Stimulated activated CD4-positive, alpha-beta T cell treated with anti-CD3 and anti-CD28 coated beads, Interleukin-1b, Interleukin-23, amount 100 ng/mL, for 1 hour (primary cell): Measurements from ENCODE around the gene MARVELD1.
"Not testable (repeated sequence)": the region's sequence is repeated elsewhere in the genome, so short reads cannot be mapped to it uniquely, and the experiment has no call there.

Source experiments
- DNase-seq, 2 donors: peaks; one replicate each; pipeline ENCODE4 v3.0.0-alpha.2; 2020; ENCODE audit warnings: low read depth in 2 of 2

The MARVELD1 gene

DNA sequence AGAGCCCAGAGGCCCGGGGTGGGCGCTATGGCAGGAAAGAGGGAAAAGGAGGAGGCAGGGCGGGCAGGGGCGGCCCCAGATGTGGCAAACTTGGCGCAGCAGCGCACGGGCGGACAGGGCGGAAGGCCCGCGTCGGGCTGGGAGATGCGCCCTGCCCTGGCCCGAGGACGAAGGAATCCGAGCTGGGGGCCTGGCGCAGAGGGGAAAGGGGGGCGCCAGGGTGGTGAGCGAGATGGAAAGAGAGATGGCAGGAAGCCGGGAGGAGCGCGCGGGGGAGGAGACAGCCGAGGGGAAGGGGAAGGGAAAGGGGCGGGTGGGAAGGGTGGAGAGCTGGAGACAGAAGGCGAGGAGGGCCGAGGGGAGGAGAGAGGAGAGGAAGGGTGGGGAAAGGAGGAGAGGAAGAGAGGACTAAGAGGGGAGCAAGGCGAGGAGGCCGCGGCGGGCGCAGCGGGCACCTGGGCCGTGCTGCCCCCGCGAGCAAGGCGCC lies at the start of gene MARVELD1:
Gene MARVELD1, plus strand, starts transcription at position 392 of the 487 bp plus-strand sequence. CDS start 147 bp downstream, outside the sequence.
- no peak for DNase-seq

DNA sequence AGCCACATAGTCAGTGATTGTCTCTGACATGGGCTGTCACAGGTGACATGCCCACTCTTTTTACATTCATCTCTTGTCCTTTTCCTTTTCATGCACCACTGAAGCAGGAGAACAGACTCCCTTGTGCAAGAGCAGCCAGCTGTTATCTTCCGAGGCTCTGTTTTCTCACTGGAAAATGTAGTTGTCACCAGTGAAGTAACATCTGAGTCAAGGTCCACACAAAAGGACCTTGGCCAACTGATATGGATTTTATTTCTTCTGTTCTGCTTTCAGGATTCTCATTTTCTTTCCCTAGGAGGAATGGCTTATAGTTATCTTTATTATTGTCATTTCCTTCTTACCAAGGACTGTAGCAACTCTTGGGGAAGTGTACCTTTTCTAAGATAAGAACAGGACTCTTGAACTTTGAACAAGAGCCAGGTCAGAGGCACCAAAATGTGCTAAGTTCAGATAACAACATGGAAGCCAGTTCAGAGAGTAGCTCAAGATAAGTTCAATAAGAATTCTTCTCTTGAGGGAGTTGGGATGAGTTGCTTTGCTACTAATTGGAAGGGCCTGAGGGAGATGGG lies 49.2 kb upstream of the MARVELD1 start:
- no peak for DNase-seq

GRCh38 chr10:97666992-97667391 lies 46.5 kb upstream of the MARVELD1 start:
- DNase-seq: no peak

DNA sequence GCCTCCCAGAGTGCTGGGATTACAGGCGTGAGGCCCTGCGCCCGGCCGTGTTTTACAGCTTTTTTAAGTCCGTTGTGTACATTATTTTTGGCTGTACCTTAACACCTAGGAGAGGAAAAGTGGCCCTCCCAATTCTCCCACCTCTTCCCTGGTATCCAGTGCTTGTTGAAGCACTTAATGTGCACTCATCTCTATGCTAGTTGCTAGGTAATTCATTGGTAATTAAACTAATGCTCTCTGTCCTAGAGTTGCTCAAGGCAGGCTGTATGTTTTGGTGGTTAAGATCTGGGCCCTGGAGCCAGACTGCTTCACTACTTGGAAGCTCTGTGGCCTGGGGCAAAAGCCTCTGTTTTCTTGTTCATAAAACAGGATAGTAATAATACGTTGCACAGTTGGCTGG lies 46.1 kb upstream of the MARVELD1 start:
- no peak for DNase-seq

DNA sequence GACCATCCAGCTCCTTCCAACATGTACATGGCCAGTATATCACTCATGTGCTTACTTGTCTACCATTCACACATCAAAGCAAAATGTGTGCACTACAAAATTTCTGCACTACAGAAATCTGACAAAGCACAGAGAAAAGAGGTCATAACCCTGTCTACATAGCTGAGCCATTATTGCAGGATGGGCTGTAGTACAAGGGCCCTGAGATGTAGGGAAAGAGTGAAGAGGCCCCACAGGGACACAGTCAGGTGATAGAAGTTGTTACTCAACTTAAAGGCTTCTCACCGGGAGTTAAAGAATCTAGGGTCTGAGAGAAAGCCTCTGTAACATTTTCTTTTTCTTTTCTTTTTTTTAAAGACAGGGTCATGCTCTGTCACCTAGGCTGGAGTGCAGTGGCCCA lies 44.0 kb upstream of the MARVELD1 start:
- no peak for DNase-seq

- no peak for DNase-seq
These were observed 39.6 kb upstream of the MARVELD1 start for GRCh38 chr10:97673736-97674525.

GRCh38 chr10:97675222-97675621 lies 38.3 kb upstream of the MARVELD1 start:
- DNase-seq: no peak

GRCh38 chr10:97676770-97677581 lies 36.6 kb upstream of the MARVELD1 start:
- peak in 1 of 2 donors; percentile 6 for DNase-seq

GRCh38 chr10:97679594-97679993 lies 33.9 kb upstream of the MARVELD1 start:
- DNase-seq: no peak

GRCh38 chr10:97682042-97682441 lies 31.5 kb upstream of the MARVELD1 start:
- DNase-seq: no peak

GRCh38 chr10:97683556-97684367 lies 29.8 kb upstream of the MARVELD1 start:
- no peak for DNase-seq

- DNase-seq: not testable (repeated sequence)
These were observed 29.2 kb upstream of the MARVELD1 start for GRCh38 chr10:97684368-97684713.

- no peak for DNase-seq
These were observed 28.6 kb upstream of the MARVELD1 start for GRCh38 chr10:97684866-97685394.

DNA sequence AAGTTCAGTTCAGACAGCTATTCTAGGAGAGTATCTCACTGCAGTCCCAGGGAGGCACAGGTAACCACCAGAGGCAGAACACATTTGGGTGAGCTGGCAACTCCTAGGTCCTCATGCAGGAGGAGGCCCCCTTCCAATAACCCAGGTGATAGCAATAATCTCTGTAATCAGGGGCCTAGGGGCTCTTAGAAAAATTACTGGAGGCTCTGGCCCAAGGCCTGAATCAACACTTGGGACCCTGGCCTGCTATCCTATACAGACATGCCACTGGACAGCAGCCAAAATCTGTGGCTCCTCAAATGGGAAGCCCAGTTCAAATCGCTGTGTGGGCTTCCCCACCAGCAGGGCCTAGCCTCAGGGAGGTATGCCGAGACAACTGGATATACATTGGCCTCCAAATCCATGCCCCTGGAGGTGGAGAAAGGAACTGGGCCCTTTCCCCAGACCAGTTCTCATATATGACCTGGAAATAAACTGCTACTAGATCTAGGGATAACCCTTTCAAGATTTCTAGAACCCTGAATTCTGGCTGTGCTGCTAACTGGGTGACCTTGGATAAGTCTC lies 28.1 kb upstream of the MARVELD1 start:
- no peak for DNase-seq

- no peak for DNase-seq
These were observed 27.1 kb upstream of the MARVELD1 start for GRCh38 chr10:97686301-97686961.

DNA sequence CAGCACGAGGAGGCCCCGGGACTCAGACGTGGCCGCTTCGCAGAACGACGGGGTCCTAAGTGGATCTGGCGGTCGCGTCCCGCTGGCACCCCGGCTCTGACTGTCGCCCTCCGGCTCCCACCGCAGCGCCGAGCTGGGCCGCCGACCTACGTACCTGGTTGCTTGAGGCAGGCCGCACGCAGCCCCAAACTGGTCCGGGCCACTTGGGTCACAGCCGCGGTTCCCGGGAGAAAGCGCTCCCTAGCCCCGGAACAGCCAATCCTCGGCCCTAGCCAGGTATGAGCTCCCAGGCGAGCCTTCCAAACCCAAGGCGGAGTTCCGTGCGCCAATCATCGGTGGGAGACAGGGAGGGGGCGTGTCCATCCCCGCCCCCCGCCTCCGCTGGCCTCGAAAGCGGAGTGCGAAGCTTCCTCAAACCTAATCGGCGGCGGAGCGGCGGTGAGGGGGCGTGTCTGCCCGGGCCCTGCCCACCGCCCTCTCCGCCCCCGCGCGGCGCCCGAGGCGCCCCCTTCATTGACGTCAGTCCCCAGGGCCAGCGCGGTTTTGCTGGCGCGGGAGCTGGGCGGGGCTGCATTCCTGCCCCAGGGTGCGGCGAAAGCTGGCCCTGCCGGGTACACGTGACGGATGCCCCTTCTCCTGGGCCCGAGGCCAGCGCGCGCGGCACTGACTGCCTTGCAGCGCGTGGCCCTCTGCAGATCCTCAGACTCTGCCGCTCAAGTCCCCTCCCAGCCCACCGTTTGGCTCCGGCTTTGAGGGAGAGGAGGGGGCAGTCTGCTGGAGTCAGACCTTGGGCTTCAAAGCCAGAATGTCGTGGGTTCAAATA lies 26.4 kb upstream of the MARVELD1 start, which contains the start of gene AVPI1:
Gene AVPI1, minus strand, starts transcription at position 280 of the 823 bp plus-strand sequence. CDS start 7,336 bp downstream, outside the sequence.
- peak; percentile 85 to 94 for DNase-seq

DNA sequence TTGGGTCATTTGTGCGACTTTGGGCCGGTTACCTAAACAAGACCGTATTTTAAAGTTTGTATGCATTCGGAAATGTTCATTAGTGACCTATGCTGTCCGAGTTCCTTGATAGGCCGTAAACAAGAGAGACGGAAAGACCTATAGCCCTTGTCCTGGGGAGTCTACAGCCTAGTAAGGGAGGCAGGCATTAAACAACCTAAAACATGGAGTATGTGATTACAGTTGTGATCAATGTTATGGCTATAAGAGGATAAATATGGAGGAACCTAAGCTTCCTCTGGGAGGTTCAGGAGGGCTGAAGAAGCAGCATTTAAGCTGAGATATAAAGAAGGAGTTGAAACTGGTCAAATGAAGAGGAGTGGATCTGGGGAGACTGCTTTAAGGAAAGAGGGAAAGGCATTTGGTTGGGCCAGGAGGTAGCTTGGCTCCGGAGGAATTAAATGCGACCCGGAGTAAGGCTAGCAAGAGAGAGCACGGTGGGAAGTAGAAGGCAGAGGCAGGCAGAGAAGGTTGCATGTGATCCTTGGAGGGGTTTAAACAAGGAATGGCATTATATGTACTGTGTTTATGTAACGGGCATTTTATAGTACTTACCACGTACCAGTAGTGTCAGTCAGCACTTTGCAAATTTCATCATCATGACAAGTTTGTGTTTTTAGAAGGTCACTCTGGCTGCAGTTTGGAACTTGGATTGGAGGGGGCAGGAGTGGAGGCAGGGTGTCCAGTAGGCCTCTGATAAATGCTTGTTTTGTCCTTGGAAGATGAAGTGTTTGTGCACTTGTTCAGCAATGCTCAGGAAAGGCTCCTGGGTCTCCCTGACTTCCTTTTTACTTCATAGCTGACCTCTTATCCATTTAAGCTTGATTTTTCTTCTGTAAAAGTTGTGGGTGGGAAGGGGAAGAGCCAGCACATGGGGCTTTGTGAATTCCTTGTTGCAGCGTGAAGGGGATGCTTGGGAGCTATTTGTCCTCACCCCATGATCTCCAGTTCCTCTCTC lies 25.4 kb upstream of the MARVELD1 start:
- DNase-seq: no peak

- DNase-seq: no peak
These were observed 23.9 kb upstream of the MARVELD1 start for GRCh38 chr10:97689559-97690020.
